Astrocyte (in vitro differentiated cells and primary cell): ENCODE measurements around the gene CYP27A1. TPM values are rescaled to one million over a fixed set of nuclear protein-coding genes. Genes with fewer than 3 reads are reported as not detected.

Source experiments
- DNase-seq: peaks from one replicate; pipeline ENCODE4 v3.0.0-alpha.2; 2010; ENCODE audit warnings: low read depth
- FAIRE-seq: peaks from 2 replicates; lab custom pipeline; 2011; peaks lifted over from hg19 to GRCh38; lab: Jason Lieb, UNC
- H2AFZ ChIP-seq: 2 replicates; pipeline ENCODE4 v1.6.0; 2012; ENCODE audit warnings: low read depth, low read length, inconsistent platforms
- H3K27ac ChIP-seq: 2 replicates; pipeline ENCODE4 v1.5.1; 2011; ENCODE audit warnings: low read depth, low read length, inconsistent platforms
- H3K27me3 ChIP-seq: 2 replicates; pipeline ENCODE4 v1.6.0; 2011; ENCODE audit warnings: low read length, inconsistent platforms; ENCODE audit not compliant: insufficient read depth
- H3K36me3 ChIP-seq: 2 replicates; pipeline ENCODE4 v1.5.1; 2011; ENCODE audit warnings: low read length, inconsistent platforms; ENCODE audit not compliant: insufficient read depth
- H3K4me1 ChIP-seq: 2 replicates; pipeline ENCODE4 v1.5.1; 2011; ENCODE audit warnings: low read length, inconsistent platforms; ENCODE audit not compliant: insufficient read depth
- H3K4me2 ChIP-seq: 2 replicates; pipeline ENCODE4 v1.6.0; 2012; ENCODE audit warnings: low read length, inconsistent platforms
- H3K4me3 ChIP-seq: 2 replicates; pipeline ENCODE4 v1.5.1; 2011; ENCODE audit warnings: low read depth, mild to moderate bottlenecking, low read length, inconsistent platforms; ENCODE audit not compliant: insufficient read depth
- H3K79me2 ChIP-seq: 2 replicates; pipeline ENCODE4 v1.6.0; 2012; ENCODE audit warnings: mild to moderate bottlenecking, low read length, inconsistent platforms; ENCODE audit not compliant: insufficient read depth
- H3K9ac ChIP-seq: 2 replicates; pipeline ENCODE4 v1.6.0; 2012; ENCODE audit warnings: mild to moderate bottlenecking, low read length, inconsistent platforms
- H3K9me3 ChIP-seq: 2 replicates; pipeline ENCODE4 v1.5.1; 2012; ENCODE audit warnings: low read depth, mild to moderate bottlenecking, low read length, inconsistent platforms; ENCODE audit not compliant: insufficient read depth
- H4K20me1 ChIP-seq: 2 replicates; pipeline ENCODE4 v1.6.0; 2012; ENCODE audit warnings: low read length, inconsistent platforms; ENCODE audit not compliant: insufficient read depth
- H3K27ac Mint-ChIP-seq: one replicate; pipeline ENCODE4 v1.8.0; 2021; ENCODE audit warnings: mild to moderate bottlenecking, mixed read lengths; ENCODE audit not compliant: unreplicated experiment
- H3K27me3 Mint-ChIP-seq: one replicate; pipeline ENCODE4 v1.8.0; 2021; ENCODE audit warnings: low read depth, mixed read lengths; ENCODE audit not compliant: unreplicated experiment
- H3K36me3 Mint-ChIP-seq: one replicate; pipeline ENCODE4 v1.8.0; 2021; ENCODE audit warnings: low read depth, mixed read lengths; ENCODE audit not compliant: unreplicated experiment
- H3K4me1 Mint-ChIP-seq: one replicate; pipeline ENCODE4 v1.8.0; 2021; ENCODE audit warnings: low read depth, mixed read lengths; ENCODE audit not compliant: unreplicated experiment
- H3K4me3 Mint-ChIP-seq: one replicate; pipeline ENCODE4 v1.8.0; 2021; ENCODE audit warnings: mild to moderate bottlenecking, moderate library complexity, mixed read lengths; ENCODE audit not compliant: unreplicated experiment
- H3K9me3 Mint-ChIP-seq: one replicate; pipeline ENCODE4 v1.8.0; 2021; ENCODE audit warnings: mild to moderate bottlenecking, mixed read lengths; ENCODE audit not compliant: unreplicated experiment
- EZH2 ChIP-seq: IDR thresholded peaks from 2 replicates; pipeline ENCODE4 v1.6.1; 2012; ENCODE audit warnings: mild to moderate bottlenecking, low read length, inconsistent platforms; ENCODE audit not compliant: insufficient read depth
- total RNA-seq: library from RNA; stranded (reverse); gene quantifications from 2 replicates; pipeline ENCODE4 v1.2.1, GENCODE V29; 2021
- TF ChIP-seq, protein P1 (sequence below): IDR thresholded peaks from 2 replicates; pipeline ENCODE4 v1.5.1; 2011; ENCODE audit warnings: low read depth, mild to moderate bottlenecking, inconsistent platforms, low read length, moderate library complexity; ENCODE audit not compliant: insufficient read depth

Gene CYP27A1
- total RNA-seq, 1 donor from 2014 or later = 3.9 TPM

DNA sequence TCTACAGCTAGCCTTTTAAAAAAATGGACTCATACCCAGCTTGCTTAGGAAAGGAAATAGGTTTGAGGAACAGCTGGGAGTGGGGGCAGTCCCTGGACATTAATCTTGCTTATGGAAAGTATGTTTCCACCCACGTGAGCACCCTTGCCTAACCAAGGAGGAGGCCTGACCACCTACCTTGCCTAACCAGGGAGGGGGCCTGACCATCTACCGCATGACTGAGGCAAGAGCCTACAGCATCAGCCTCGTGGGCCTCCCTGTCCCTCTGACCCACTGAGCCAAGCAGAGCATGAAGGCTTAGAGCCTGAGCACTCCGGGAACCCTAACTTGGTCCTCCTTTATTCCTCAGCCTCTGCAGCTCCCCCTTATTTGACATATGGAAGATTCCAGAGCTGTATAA, 29.4 kb downstream of the CYP27A1 start:
- Histone ChIP-seq H4K20me1 (no peaks in the 10 kb centered on the region), H3K9ac (no peak overlapping the region), H3K4me3 (no peak overlapping the region), H3K9me3 (no peaks in the 10 kb centered on the region), H3K79me2 (no peaks in the 10 kb centered on the region), H3K27me3 (no peaks in the 10 kb centered on the region), H3K4me2 (no peak overlapping the region), H3K36me3 (no peaks in the 10 kb centered on the region), H3K27ac (no peak overlapping the region), H2AFZ (no peak overlapping the region), H3K4me1 (peaks cover 3% of the 10 kb centered on the region)
- FAIRE-seq = no peak
- DNase-seq = no peak
- Mint-ChIP-seq H3K27me3 (peaks cover 15% of the 10 kb centered on the region), H3K27ac (no peak overlapping the region), H3K36me3 (peaks cover 14% of the 10 kb centered on the region), H3K9me3 (peaks cover 2% of the 10 kb centered on the region), H3K4me3 (no peak overlapping the region), H3K4me1 (peaks cover 3% of the 10 kb centered on the region)
- no peak for TF ChIP-seq EZH2
- TF ChIP-seq, protein P1, sequence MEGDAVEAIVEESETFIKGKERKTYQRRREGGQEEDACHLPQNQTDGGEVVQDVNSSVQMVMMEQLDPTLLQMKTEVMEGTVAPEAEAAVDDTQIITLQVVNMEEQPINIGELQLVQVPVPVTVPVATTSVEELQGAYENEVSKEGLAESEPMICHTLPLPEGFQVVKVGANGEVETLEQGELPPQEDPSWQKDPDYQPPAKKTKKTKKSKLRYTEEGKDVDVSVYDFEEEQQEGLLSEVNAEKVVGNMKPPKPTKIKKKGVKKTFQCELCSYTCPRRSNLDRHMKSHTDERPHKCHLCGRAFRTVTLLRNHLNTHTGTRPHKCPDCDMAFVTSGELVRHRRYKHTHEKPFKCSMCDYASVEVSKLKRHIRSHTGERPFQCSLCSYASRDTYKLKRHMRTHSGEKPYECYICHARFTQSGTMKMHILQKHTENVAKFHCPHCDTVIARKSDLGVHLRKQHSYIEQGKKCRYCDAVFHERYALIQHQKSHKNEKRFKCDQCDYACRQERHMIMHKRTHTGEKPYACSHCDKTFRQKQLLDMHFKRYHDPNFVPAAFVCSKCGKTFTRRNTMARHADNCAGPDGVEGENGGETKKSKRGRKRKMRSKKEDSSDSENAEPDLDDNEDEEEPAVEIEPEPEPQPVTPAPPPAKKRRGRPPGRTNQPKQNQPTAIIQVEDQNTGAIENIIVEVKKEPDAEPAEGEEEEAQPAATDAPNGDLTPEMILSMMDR = no peak

DNA sequence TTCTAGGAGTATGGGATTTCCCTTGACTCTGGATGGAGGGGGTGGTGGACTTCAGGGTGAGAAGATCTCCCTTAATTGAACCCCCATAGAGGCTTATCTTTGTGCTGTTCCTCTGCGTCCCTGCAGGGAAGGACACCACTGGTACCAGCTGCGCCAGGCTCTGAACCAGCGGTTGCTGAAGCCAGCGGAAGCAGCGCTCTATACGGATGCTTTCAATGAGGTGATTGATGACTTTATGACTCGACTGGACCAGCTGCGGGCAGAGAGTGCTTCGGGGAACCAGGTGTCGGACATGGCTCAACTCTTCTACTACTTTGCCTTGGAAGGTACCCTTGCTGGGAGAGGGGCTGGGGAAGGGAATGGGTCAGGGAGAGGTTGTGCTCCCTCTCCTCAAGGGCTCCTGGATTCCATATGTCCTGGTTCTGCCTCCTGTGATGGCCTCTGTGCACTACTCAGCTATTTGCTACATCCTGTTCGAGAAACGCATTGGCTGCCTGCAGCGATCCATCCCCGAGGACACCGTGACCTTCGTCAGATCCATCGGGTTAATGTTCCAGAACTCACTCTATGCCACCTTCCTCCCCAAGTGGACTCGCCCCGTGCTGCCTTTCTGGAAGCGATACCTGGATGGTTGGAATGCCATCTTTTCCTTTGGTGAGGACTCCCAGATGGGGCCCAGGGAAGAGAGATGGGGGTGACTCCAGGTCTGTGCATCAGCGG, 30.3 kb downstream of the CYP27A1 start:
- no peak for TF ChIP-seq EZH2
- TF ChIP-seq, protein P1 = no peak
- no peak overlapping the region for H3K27ac Mint-ChIP-seq

DNA sequence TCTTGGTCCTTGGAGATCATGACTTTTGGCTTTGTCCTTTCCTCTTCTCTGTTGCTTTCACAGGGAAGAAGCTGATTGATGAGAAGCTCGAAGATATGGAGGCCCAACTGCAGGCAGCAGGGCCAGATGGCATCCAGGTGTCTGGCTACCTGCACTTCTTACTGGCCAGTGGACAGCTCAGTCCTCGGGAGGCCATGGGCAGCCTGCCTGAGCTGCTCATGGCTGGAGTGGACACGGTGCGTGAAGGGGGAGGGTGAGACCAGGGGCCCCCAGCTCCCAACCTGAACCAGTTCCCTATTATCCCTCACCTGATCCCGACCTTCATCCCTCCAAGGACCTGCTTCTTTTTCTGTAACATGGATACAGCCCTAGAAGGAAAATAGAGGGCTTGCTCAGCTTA, 30.9 kb downstream of the CYP27A1 start:
- Histone ChIP-seq H3K4me1 (no peaks in the 10 kb centered on the region), H2AFZ (no peak overlapping the region), H3K27me3 (no peaks in the 10 kb centered on the region), H3K9ac (no peak overlapping the region), H3K4me2 (no peak overlapping the region), H3K9me3 (no peaks in the 10 kb centered on the region), H3K4me3 (no peak overlapping the region), H3K36me3 (no peaks in the 10 kb centered on the region), H4K20me1 (no peaks in the 10 kb centered on the region), H3K27ac (no peak overlapping the region), H3K79me2 (no peaks in the 10 kb centered on the region)
- FAIRE-seq (no peak), DNase-seq (no peak)
- TF ChIP-seq EZH2 = no peak
- TF ChIP-seq, protein P1 = no peak
- peaks cover 20% of the 10 kb centered on the region for H3K27me3 Mint-ChIP-seq
- H3K4me3 Mint-ChIP-seq = no peak overlapping the region
- peaks cover 2% of the 10 kb centered on the region for H3K9me3 Mint-ChIP-seq
- H3K27ac Mint-ChIP-seq = no peak overlapping the region
- peaks cover 3% of the 10 kb centered on the region for H3K4me1 Mint-ChIP-seq
- H3K36me3 Mint-ChIP-seq = peaks cover 15% of the 10 kb centered on the region

More for the DNA sequence above, 30.3 kb downstream of the CYP27A1 start:
- Histone ChIP-seq H3K27ac (no peak overlapping the region), H3K4me2 (no peak overlapping the region), H3K4me3 (no peak overlapping the region), H3K27me3 (no peaks in the 10 kb centered on the region), H2AFZ (no peak overlapping the region), H3K79me2 (no peaks in the 10 kb centered on the region), H4K20me1 (no peaks in the 10 kb centered on the region), H3K4me1 (no peaks in the 10 kb centered on the region), H3K9me3 (no peaks in the 10 kb centered on the region), H3K9ac (no peak overlapping the region), H3K36me3 (no peaks in the 10 kb centered on the region)
- FAIRE-seq (no peak), DNase-seq (no peak)
- Mint-ChIP-seq H3K27me3 (peaks cover 20% of the 10 kb centered on the region), H3K9me3 (peaks cover 2% of the 10 kb centered on the region), H3K36me3 (peaks cover 15% of the 10 kb centered on the region), H3K4me1 (peaks cover 3% of the 10 kb centered on the region), H3K4me3 (no peak overlapping the region)
